Measurements from ENCODE around the gene TAS1R3.

GRCh38 chr1:1292442-1292779 is 38.7 kb upstream of the TAS1R3 start:
- TF ChIP-seq GATA2 (IDR thresholded peaks at IDR 0.05; ENCODE audit: low read depth, low read length) = no peak
- TF ChIP-seq GATA3 (IDR thresholded peaks at IDR 0.05; ENCODE audit: low read depth, low read length) = no peak
